B cell (primary cell): ENCODE measurements around the gene THOP1.

Source experiments
- EZH2 ChIP-seq: IDR thresholded peaks from 2 replicates; pipeline ENCODE4 v1.6.1; 2012; ENCODE audit warnings: borderline replicate concordance, low read depth, mild to moderate bottlenecking, moderate library complexity, low read length; ENCODE audit not compliant: insufficient read depth, poor library complexity, severe bottlenecking
- TF ChIP-seq, protein P1 (sequence below): fragments of 200-600 bp; IDR thresholded peaks from one replicate; pipeline ENCODE4 v1.8.0; 2022; ENCODE audit warnings: antibody characterized with exemption, mild to moderate bottlenecking

DNA sequence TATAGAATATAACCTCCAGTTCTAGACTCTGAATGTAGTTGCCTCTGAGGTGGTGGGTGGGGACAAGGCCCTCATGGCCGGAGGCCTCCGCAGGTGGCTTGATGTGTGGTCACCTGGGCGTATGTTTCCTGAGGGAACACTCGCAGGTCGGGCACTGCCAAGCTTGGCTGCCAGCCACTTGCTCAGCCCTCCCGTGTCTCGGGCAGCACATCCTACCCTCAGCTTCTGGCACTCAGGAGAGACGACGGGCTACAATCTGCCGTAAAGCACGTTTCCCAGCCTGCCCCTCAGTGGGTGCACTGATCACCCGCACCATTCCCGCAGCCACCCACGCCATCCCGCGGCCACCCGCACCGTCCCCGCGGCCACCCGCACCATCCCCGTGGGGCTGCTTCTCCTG, 15.2 kb downstream of the THOP1 start:
- TF ChIP-seq, protein P1, sequence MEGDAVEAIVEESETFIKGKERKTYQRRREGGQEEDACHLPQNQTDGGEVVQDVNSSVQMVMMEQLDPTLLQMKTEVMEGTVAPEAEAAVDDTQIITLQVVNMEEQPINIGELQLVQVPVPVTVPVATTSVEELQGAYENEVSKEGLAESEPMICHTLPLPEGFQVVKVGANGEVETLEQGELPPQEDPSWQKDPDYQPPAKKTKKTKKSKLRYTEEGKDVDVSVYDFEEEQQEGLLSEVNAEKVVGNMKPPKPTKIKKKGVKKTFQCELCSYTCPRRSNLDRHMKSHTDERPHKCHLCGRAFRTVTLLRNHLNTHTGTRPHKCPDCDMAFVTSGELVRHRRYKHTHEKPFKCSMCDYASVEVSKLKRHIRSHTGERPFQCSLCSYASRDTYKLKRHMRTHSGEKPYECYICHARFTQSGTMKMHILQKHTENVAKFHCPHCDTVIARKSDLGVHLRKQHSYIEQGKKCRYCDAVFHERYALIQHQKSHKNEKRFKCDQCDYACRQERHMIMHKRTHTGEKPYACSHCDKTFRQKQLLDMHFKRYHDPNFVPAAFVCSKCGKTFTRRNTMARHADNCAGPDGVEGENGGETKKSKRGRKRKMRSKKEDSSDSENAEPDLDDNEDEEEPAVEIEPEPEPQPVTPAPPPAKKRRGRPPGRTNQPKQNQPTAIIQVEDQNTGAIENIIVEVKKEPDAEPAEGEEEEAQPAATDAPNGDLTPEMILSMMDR = no peak
- no peak for TF ChIP-seq EZH2
